ENCODE measurements around the gene FAM161A. TPM values are rescaled to one million over a fixed set of nuclear protein-coding genes. Genes with fewer than 3 reads are reported as not detected.

Gene FAM161A
- total RNA-seq, 6 experiments from 2014 or later: 0.64 to 2.2 (median 1.1) TPM

DNA sequence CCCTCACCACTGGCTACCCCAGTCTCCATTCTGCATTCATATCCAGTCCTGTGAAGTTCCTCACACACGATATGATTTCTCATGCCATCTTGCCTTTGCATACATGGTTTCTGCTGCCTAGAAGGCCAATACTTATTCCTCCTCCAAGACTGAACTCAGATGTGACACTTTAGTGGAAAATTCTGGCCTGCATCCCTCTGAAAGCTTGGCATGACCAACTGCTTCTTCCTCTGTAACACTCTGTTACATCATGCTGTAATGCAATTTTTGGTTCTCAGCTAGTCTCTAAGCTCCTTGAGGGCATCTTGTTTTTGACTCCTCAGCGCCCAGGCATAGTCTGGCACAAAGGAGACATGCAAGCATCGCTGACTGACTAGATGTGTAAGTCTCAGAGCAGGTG lies 12.6 kb downstream of the FAM161A start:
- DNase-seq (no peak), ATAC-seq (no peak)
- WGBS (ENCODE audit: insufficient coverage, low coverage, low lambda C conversion rate, missing lambda C conversion rate): 80% methylated on average over 2 of the region's 3 CpGs

DNA sequence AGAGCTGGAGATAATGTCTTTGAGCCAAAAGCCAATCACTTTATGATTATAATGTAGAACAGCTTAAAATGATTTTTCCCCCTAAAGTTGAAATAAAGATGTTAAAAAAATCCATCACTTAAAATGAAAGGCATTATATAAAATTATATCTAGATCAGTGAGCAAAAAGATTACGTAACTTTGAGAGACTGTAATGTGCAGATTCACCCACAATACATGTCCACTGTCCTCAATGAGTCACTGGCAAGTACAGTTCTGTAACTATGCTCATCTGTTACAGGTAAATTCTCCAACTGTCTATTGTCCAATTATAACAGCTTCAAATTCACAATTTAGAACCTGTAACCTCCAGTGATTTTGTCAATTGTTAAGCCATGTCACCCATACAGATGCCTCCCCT lies 19.0 kb downstream of the FAM161A start:
- no peak overlapping the region for H3K4me3 ChIP-seq
- H3K4me1 ChIP-seq: no peaks in the 10 kb centered on the region
- DNase-seq (no peak), ATAC-seq (no peak)
- H3K9me3 ChIP-seq: no peaks in the 10 kb centered on the region
- intact Hi-C loops (cut with DNase I): no loop called here
- H3K27me3 ChIP-seq: no peaks in the 10 kb centered on the region
- 50% methylated on average over 1 of the region's 1 CpG for WGBS (ENCODE audit: insufficient coverage, low coverage, low lambda C conversion rate, missing lambda C conversion rate)
- TF ChIP-seq, protein P1, sequence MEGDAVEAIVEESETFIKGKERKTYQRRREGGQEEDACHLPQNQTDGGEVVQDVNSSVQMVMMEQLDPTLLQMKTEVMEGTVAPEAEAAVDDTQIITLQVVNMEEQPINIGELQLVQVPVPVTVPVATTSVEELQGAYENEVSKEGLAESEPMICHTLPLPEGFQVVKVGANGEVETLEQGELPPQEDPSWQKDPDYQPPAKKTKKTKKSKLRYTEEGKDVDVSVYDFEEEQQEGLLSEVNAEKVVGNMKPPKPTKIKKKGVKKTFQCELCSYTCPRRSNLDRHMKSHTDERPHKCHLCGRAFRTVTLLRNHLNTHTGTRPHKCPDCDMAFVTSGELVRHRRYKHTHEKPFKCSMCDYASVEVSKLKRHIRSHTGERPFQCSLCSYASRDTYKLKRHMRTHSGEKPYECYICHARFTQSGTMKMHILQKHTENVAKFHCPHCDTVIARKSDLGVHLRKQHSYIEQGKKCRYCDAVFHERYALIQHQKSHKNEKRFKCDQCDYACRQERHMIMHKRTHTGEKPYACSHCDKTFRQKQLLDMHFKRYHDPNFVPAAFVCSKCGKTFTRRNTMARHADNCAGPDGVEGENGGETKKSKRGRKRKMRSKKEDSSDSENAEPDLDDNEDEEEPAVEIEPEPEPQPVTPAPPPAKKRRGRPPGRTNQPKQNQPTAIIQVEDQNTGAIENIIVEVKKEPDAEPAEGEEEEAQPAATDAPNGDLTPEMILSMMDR (IDR thresholded peaks at IDR 0.05): no peak
- no peak for TF ChIP-seq POLR2A (IDR thresholded peaks at IDR 0.05)
- no peak overlapping the region for H3K27ac ChIP-seq
- H3K36me3 ChIP-seq: no peaks in the 10 kb centered on the region

More for the DNA sequence above, 12.6 kb downstream of the FAM161A start:
- no peak for TF ChIP-seq POLR2A (IDR thresholded peaks at IDR 0.05)
- TF ChIP-seq, protein P1 (IDR thresholded peaks at IDR 0.05): no peak
- intact Hi-C loops (cut with DNase I): no loop called here
- H3K9me3 ChIP-seq: no peaks in the 10 kb centered on the region
- H3K27ac ChIP-seq: no peak overlapping the region
- no peaks in the 10 kb centered on the region for H3K36me3 ChIP-seq
- no peak overlapping the region for H3K4me3 ChIP-seq
- H3K27me3 ChIP-seq: no peaks in the 10 kb centered on the region
- no peaks in the 10 kb centered on the region for H3K4me1 ChIP-seq

DNA sequence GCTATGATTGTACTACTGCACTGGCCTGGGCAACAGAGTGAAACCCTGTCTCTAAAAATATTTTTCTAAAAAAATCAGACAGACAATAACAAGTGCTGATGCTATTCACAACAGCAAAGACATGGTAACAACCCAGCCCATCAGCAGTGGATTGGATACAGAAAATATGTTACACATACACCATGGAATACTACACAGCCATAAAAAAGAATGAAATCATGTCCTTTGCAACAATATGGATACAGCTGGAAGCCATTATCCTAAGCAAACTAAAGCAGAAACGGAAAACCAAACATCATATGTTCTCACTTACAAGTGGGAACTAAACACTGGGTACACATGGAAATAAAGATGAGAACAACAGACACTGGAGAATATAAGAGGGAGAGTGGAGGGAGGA lies 19.9 kb downstream of the FAM161A start:
- TF ChIP-seq POLR2A (IDR thresholded peaks at IDR 0.05): no peak
- TF ChIP-seq, protein P1 (IDR thresholded peaks at IDR 0.05): no peak
- Histone ChIP-seq H3K27me3 (no peaks in the 10 kb centered on the region), H3K27ac (no peak overlapping the region), H3K36me3 (no peaks in the 10 kb centered on the region), H3K9me3 (no peaks in the 10 kb centered on the region), H3K4me1 (no peaks in the 10 kb centered on the region), H3K4me3 (no peak overlapping the region)
- intact Hi-C loops (cut with DNase I): no loop called here
- no peak for ATAC-seq
- DNase-seq: no peak
- 100% methylated on average over 1 of the region's 1 CpG for WGBS (ENCODE audit: insufficient coverage, low coverage, low lambda C conversion rate, missing lambda C conversion rate)

DNA sequence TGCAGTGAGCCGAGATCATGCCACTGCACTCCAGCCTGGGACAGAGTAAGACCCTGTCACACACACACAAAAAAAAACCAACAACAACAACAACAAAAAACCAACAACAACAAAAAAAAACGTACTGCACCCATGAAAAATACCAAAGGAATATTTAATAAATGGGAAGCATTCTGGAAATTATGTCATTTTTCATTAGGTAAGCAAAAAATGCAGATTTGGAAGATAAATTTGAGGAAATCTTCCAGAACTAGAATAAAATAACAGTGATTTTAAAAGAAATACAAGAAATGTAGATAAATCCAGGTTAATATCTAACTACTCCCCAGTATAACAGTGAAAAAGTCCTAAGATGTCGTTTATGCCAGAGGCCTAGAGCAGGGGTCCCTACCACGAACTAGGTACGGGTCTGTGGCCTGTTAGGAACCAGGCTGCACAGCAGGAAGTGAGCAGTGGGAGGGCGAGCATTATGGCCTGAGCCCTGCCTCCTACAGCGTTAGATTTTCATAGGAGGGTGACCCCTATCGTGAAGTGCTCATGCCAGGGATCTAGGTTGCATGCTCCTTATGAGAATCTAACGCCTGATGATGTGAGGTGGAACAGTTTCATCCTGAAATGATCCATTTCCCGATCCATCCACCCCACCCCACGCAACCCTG lies 21.5 kb downstream of the FAM161A start:
- no peak for TF ChIP-seq POLR2A (IDR thresholded peaks at IDR 0.05)
- TF ChIP-seq, protein P1 (IDR thresholded peaks at IDR 0.05): no peak
- no peak overlapping the region for H3K4me3 ChIP-seq
- no peak for ATAC-seq
- no peak overlapping the region for H3K27ac ChIP-seq
- intact Hi-C loops (cut with DNase I): no loop called here
- no peaks in the 10 kb centered on the region for H3K27me3 ChIP-seq
- H3K4me1 ChIP-seq: no peaks in the 10 kb centered on the region
- DNase-seq: no peak
- no peaks in the 10 kb centered on the region for H3K36me3 ChIP-seq
- no peaks in the 10 kb centered on the region for H3K9me3 ChIP-seq
- 78% methylated on average over 9 of the region's 11 CpGs for WGBS (ENCODE audit: insufficient coverage, low coverage, low lambda C conversion rate, missing lambda C conversion rate)

Data from right lobe of liver (tissue), 6 donors.